NT2/D1 (cell line): ENCODE measurements around the gene NCF4.

ENCODE experiments used
- YY1 ChIP-seq: IDR thresholded peaks from 2 replicates; pipeline ENCODE4 v1.6.1; 2011; ENCODE audit not compliant: insufficient read length, insufficient read depth
- ZNF274 ChIP-seq: IDR thresholded peaks from 2 replicates; pipeline ENCODE4 v1.6.1; 2011; ENCODE audit warnings: mild to moderate bottlenecking, low read depth, low read length

DNA sequence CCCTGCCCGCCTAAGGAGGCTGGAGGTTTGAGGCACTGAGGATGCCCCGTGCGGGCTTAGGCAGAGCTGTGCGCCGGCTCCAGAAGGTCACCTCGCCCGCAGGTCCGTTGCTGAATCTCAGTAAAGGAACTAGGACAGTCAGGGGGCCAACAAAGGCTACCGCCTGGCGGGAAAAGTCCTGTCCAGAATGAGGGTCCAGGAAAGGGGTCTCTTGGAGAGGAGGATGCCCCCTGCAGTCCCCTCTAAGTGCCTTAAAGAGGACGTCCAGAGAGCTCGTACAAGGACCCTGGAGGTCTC is 44.5 kb upstream of the NCF4 start:
- TF ChIP-seq YY1 (no peak), ZNF274 (no peak)
